Activated CD4-positive, alpha-beta T cell treated with anti-CD3 and anti-CD28 coated beads for 48 hours (primary cell): ENCODE data around the gene FGF22.
"Not testable (repeated sequence)": the region's sequence is repeated elsewhere in the genome, so short reads cannot be mapped to it uniquely, and the experiment has no call there.

Source experiments
- DNase-seq: peaks from one replicate; pipeline ENCODE4 v3.0.0-alpha.2; 2020

Gene FGF22

GRCh38 chr19:622666-623065 is 17.0 kb upstream of the FGF22 start:
- DNase-seq, result no peak

GRCh38 chr19:623175-623916 is 16.3 kb upstream of the FGF22 start:
- DNase-seq, result no peak

- no peak for DNase-seq
These were observed 15.7 kb upstream of the FGF22 start for GRCh38 chr19:623974-624373.

GRCh38 chr19:624433-625109 is 15.1 kb upstream of the FGF22 start:
- no peak for DNase-seq

GRCh38 chr19:625257-625656 is 14.4 kb upstream of the FGF22 start:
- no peak for DNase-seq

GRCh38 chr19:626566-626965 is 13.1 kb upstream of the FGF22 start:
- DNase-seq, result not testable (repeated sequence)

- DNase-seq, result no peak
These were observed 11.5 kb upstream of the FGF22 start for GRCh38 chr19:628168-628567.

- not testable (repeated sequence) for DNase-seq
These were observed 10.2 kb upstream of the FGF22 start for GRCh38 chr19:629515-629914.

GRCh38 chr19:629961-630714 is 9.5 kb upstream of the FGF22 start:
- DNase-seq, result no peak

- peak; percentile 74 for DNase-seq
These were observed 7.1 kb upstream of the FGF22 start for GRCh38 chr19:632579-633067.

- DNase-seq, result peak; percentile 97
These were observed 6.5 kb upstream of the FGF22 start, which contains the start of gene POLRMT for GRCh38 chr19:633068-633785. POLRMT (minus strand) TSS chr19:633537; CDS start chr19:633512, 25 bp downstream.

GRCh38 chr19:633786-634639 is 5.7 kb upstream of the FGF22 start:
- no peak for DNase-seq

GRCh38 chr19:634975-635652 is 4.6 kb upstream of the FGF22 start:
- no peak for DNase-seq

- no peak for DNase-seq
These were observed 800 bp upstream of the FGF22 start for GRCh38 chr19:638906-639252.

- DNase-seq, result no peak
These were observed 481 bp downstream of the FGF22 start for GRCh38 chr19:640161-640558.

- no peak for DNase-seq
These were observed 1.0 kb downstream of the FGF22 start for GRCh38 chr19:640606-641189.

GRCh38 chr19:641702-642101 is 2.0 kb downstream of the FGF22 start:
- no peak for DNase-seq

- DNase-seq, result no peak
These were observed 3.4 kb downstream of the FGF22 start for GRCh38 chr19:642767-643727.

GRCh38 chr19:643736-644135 is 4.1 kb downstream of the FGF22 start:
- DNase-seq, result no peak

- DNase-seq, result no peak
These were observed 4.7 kb downstream of the FGF22 start for GRCh38 chr19:644363-644762.
